Measurements from ENCODE around the gene KLHL6.
"Not testable (repeated sequence)": the region's sequence is repeated elsewhere in the genome, so short reads cannot be mapped to it uniquely, and the experiment has no call there.

KLHL6 gene

GRCh38 chr3:183443395-183444385 is 111.8 kb downstream of the KLHL6 start:
- no peak for DNase-seq

- no peak for DNase-seq
These were observed 112.5 kb downstream of the KLHL6 start for GRCh38 chr3:183442994-183443393.

- DNase-seq, result not testable (repeated sequence)
These were observed 115.0 kb downstream of the KLHL6 start for GRCh38 chr3:183440521-183440920.

- DNase-seq, result no peak
These were observed 116.0 kb downstream of the KLHL6 start for GRCh38 chr3:183439515-183439914.

- no peak for DNase-seq
These were observed 116.8 kb downstream of the KLHL6 start for GRCh38 chr3:183438735-183439134.

GRCh38 chr3:183437666-183438564 is 117.6 kb downstream of the KLHL6 start:
- DNase-seq, result no peak

Data from NCI-H1436 treated with DMSO at 0.1 percent for 48 hours (cell line).